GM18873 (cell line): ENCODE measurements around the gene ARSI.

Experiments
- ATAC-seq: cut with Tn5 transposase; IDR thresholded peaks from one replicate; pipeline ENCODE4 v1.9.1; 2021; ENCODE audit warnings: mild to moderate bottlenecking, moderate library complexity, moderate number of reproducible peaks; ENCODE audit not compliant: unreplicated experiment, low FRiP score

ARSI gene

GRCh38 chr5:150328515-150328914, 25.8 kb upstream of the ARSI start:
- no peak for ATAC-seq

- ATAC-seq = no peak
Observed at GRCh38 chr5:150327139-150327538, 24.4 kb upstream of the ARSI start.

GRCh38 chr5:150326707-150327106, 24.0 kb upstream of the ARSI start:
- no peak for ATAC-seq

GRCh38 chr5:150325426-150325825, 22.7 kb upstream of the ARSI start:
- no peak for ATAC-seq

- no peak for ATAC-seq
Observed at GRCh38 chr5:150323819-150324218, 21.1 kb upstream of the ARSI start.

- ATAC-seq = no peak
Observed at GRCh38 chr5:150323092-150323491, 20.4 kb upstream of the ARSI start.

- no peak for ATAC-seq
Observed at GRCh38 chr5:150322202-150322601, 19.5 kb upstream of the ARSI start.

GRCh38 chr5:150321784-150322183, 19.1 kb upstream of the ARSI start:
- ATAC-seq = no peak

- ATAC-seq = no peak
Observed at GRCh38 chr5:150321211-150321610, 18.5 kb upstream of the ARSI start.

- no peak for ATAC-seq
Observed at GRCh38 chr5:150320044-150320613, 17.4 kb upstream of the ARSI start.

GRCh38 chr5:150319484-150319790, 16.7 kb upstream of the ARSI start:
- no peak for ATAC-seq

GRCh38 chr5:150318613-150319483, 16.1 kb upstream of the ARSI start:
- no peak for ATAC-seq

GRCh38 chr5:150317048-150318003, 14.6 kb upstream of the ARSI start:
- no peak for ATAC-seq

- no peak for ATAC-seq
Observed at GRCh38 chr5:150316320-150316719, 13.6 kb upstream of the ARSI start.

- no peak for ATAC-seq
Observed at GRCh38 chr5:150315245-150315644, 12.5 kb upstream of the ARSI start.

- no peak for ATAC-seq
Observed at GRCh38 chr5:150313921-150314716, 11.4 kb upstream of the ARSI start.

- ATAC-seq = no peak
Observed at GRCh38 chr5:150313501-150313900, 10.8 kb upstream of the ARSI start.

GRCh38 chr5:150312518-150312917, 9.8 kb upstream of the ARSI start:
- no peak for ATAC-seq

- no peak for ATAC-seq
Observed at GRCh38 chr5:150311015-150311692, 8.4 kb upstream of the ARSI start.

GRCh38 chr5:150310246-150310645, 7.5 kb upstream of the ARSI start:
- ATAC-seq = no peak
